Neutrophil (primary cell): ENCODE data around the gene KCNB1.

Experiments
- H3K27ac ChIP-seq: fragments of 200-600 bp; sonication (generic); 2 replicates; pipeline ENCODE4 v1.5.1; 2016; ENCODE audit warnings: mild to moderate bottlenecking, moderate library complexity
- H3K27me3 ChIP-seq: fragments of 200-600 bp; sonication (generic); 2 replicates; pipeline ENCODE4 v1.6.0; 2016; ENCODE audit warnings: mild to moderate bottlenecking
- H3K36me3 ChIP-seq: fragments of 200-600 bp; sonication (generic); 2 replicates; pipeline ENCODE4 v1.5.1; 2017
- H3K4me1 ChIP-seq, 2 experiments: fragments of 200-600 bp in 1 of 2; sonication (generic) in 1 of 2; 1 replicate in 1 of 2; 2 replicates in 1 of 2; pipeline versions ENCODE4 v1.5.1 to v1.6.1; 2013 to 2016; ENCODE audit warnings: low read depth in 1 of 2, low read length in 1 of 2, mild to moderate bottlenecking in 1 of 2, moderate library complexity in 1 of 2; ENCODE audit not compliant: control insufficient read depth in 1 of 2, insufficient read depth in 1 of 2
- H3K4me3 ChIP-seq, 2 experiments: fragments of 200-600 bp in 1 of 2; sonication (generic) in 1 of 2; 1 replicate in 1 of 2; 2 replicates in 1 of 2; pipeline ENCODE4 v1.5.1; 2013 to 2016; ENCODE audit warnings: low read depth in 1 of 2, low read length in 1 of 2, mild to moderate bottlenecking in 1 of 2, moderate library complexity in 1 of 2
- H3K9me3 ChIP-seq: fragments of 200-600 bp; sonication (generic); 2 replicates; pipeline ENCODE4 v1.5.1; 2016
- CTCF ChIP-seq: fragments of 200-600 bp; sonication (generic); IDR thresholded peaks from 2 replicates; pipeline ENCODE4 v1.5.1; 2016; ENCODE audit warnings: antibody characterized with exemption

The KCNB1 gene

DNA sequence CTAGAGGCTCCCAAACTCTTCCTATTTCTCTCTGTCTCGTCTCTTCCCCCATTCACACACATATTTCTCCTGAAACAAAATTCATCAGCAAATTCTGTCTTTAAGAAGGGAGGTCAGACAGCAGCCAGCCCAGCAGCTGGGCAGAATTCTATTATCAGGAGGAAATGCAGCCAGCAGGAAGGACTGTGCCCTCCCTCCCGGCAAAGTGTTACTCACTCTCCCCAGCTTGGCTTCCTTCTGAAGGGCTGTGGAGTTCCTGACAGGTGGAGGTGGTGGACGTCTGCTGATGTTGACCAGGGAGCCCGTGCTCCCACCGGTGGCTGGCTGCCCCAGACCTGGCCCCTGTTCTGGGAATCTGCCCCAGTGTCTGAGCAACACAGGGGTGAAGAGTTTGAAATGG is 37.3 kb downstream of the KCNB1 start:
- Histone ChIP-seq H3K4me1 (no peaks in the 10 kb centered on the region), H3K9me3 (no peaks in the 10 kb centered on the region), H3K27me3 (peaks cover 51% of the 10 kb centered on the region), H3K4me3 (no peak overlapping the region), H3K36me3 (no peaks in the 10 kb centered on the region), H3K27ac (no peak overlapping the region)
- TF ChIP-seq CTCF: no peak

DNA sequence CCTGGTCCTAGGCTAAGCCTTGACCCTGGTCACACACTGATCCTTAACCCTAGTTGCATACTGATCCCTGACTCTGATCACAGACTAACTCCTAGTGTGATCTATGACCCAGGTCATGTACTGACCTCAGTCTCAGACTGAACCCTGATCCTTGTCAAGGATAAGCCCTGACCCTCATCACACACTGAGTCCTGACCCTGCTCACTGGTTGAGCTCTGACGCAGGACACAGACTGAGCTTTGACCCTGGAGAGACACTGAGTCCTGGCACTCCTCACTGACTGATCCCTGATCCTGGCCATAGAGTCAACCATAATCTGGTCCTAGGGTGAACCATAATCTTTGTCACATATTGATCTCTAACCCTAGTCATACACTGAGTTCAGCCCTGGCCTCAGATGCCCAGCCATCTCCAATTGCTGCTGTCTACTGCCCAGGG is 37.9 kb downstream of the KCNB1 start:
- Histone ChIP-seq H3K9me3 (no peaks in the 10 kb centered on the region), H3K27me3 (peaks cover 53% of the 10 kb centered on the region), H3K27ac (no peak overlapping the region), H3K36me3 (no peaks in the 10 kb centered on the region), H3K4me1 (no peaks in the 10 kb centered on the region), H3K4me3 (no peak overlapping the region)
- no peak for TF ChIP-seq CTCF

DNA sequence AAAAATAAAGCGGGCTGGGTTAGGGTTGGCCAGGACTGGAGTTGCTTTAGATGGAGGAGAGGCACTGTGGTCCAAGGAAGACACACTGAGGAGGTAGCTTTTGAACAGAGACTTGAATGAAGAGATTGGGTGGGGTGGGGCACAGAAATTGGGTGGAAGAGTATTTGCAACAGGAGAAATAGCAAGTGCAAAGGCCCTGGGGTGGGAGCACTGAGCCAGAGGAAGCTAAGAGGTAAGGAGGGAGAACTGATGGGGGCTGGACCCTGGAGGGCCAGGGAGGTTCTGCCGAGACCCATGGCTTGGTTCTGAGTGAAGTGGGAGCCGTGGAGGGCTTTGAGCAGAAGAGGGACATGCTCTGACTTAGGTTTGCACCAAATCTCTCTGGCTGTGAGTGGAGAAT is 45.4 kb downstream of the KCNB1 start:
- no peak for TF ChIP-seq CTCF
- H3K27me3 ChIP-seq: peaks cover 24% of the 10 kb centered on the region
- H3K27ac ChIP-seq: no peak overlapping the region
- no peak overlapping the region for H3K4me3 ChIP-seq
- no peaks in the 10 kb centered on the region for H3K36me3 ChIP-seq
- no peaks in the 10 kb centered on the region for H3K9me3 ChIP-seq
- H3K4me1 ChIP-seq: no peaks in the 10 kb centered on the region

GRCh38 chr20:49435639-49436038 is 46.8 kb downstream of the KCNB1 start:
- H3K4me1 ChIP-seq: peaks cover 5 to 7% of the 10 kb centered on the region in 2 experiments
- H3K27me3 ChIP-seq: peaks cover 22% of the 10 kb centered on the region
- no peak overlapping the region for H3K4me3 ChIP-seq
- H3K27ac ChIP-seq: no peak overlapping the region
- no peaks in the 10 kb centered on the region for H3K9me3 ChIP-seq
- no peak for TF ChIP-seq CTCF
- H3K36me3 ChIP-seq: no peaks in the 10 kb centered on the region

- Histone ChIP-seq H3K36me3 (no peaks in the 10 kb centered on the region), H3K4me1 (peaks cover 5 to 7% of the 10 kb centered on the region in 2 experiments), H3K4me3 (no peak overlapping the region), H3K9me3 (no peaks in the 10 kb centered on the region), H3K27ac (no peak overlapping the region), H3K27me3 (peaks cover 5% of the 10 kb centered on the region)
- TF ChIP-seq CTCF: no peak
Measured at GRCh38 chr20:49433333-49433732, 49.1 kb downstream of the KCNB1 start.

GRCh38 chr20:49432550-49432949 is 49.9 kb downstream of the KCNB1 start:
- TF ChIP-seq CTCF: no peak
- H3K4me3 ChIP-seq: no peak overlapping the region
- no peaks in the 10 kb centered on the region for H3K36me3 ChIP-seq
- peaks cover 5 to 7% of the 10 kb centered on the region in 2 experiments for H3K4me1 ChIP-seq
- peaks cover 6% of the 10 kb centered on the region for H3K27me3 ChIP-seq
- H3K9me3 ChIP-seq: no peaks in the 10 kb centered on the region
- H3K27ac ChIP-seq: no peak overlapping the region
